ENCODE measurements around the gene CARMIL1. TPM values are rescaled to one million over a fixed set of nuclear protein-coding genes. Genes with fewer than 3 reads are reported as not detected.

The CARMIL1 gene
- total and polyA plus RNA-seq, 2 donors from 2014 or later = 22.3 to 51.1 TPM

- Histone ChIP-seq H3K9ac (ENCODE audit: low read length in 3 of 3) (no peak overlapping the region), H3K36me3 (ENCODE audit: control insufficient read depth in 2 of 3, insufficient read depth in 3 of 3, low read length in 3 of 3) (no peaks in the 10 kb centered on the region), H3K9me3 (ENCODE audit: control insufficient read depth in 2 of 3, insufficient read depth in 1 of 3, low read length in 3 of 3) (no peaks in the 10 kb centered on the region), H3K27ac (ENCODE audit: low read depth in 2 of 2, low read length in 2 of 2) (no peak overlapping the region), H3K27me3 (ENCODE audit: control insufficient read depth, insufficient read depth, low read length) (no peaks in the 10 kb centered on the region), H3K4me3 (ENCODE audit: low read length in 3 of 3) (no peak overlapping the region), H3K4me1 (ENCODE audit: control insufficient read depth in 2 of 3, insufficient read depth in 2 of 3, low read depth in 1 of 3, low read length in 3 of 3) (no peaks in the 10 kb centered on the region)
- TF ChIP-seq, protein P1, sequence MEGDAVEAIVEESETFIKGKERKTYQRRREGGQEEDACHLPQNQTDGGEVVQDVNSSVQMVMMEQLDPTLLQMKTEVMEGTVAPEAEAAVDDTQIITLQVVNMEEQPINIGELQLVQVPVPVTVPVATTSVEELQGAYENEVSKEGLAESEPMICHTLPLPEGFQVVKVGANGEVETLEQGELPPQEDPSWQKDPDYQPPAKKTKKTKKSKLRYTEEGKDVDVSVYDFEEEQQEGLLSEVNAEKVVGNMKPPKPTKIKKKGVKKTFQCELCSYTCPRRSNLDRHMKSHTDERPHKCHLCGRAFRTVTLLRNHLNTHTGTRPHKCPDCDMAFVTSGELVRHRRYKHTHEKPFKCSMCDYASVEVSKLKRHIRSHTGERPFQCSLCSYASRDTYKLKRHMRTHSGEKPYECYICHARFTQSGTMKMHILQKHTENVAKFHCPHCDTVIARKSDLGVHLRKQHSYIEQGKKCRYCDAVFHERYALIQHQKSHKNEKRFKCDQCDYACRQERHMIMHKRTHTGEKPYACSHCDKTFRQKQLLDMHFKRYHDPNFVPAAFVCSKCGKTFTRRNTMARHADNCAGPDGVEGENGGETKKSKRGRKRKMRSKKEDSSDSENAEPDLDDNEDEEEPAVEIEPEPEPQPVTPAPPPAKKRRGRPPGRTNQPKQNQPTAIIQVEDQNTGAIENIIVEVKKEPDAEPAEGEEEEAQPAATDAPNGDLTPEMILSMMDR (IDR thresholded peaks at IDR 0.05; ENCODE audit: borderline replicate concordance, extremely low read depth, insufficient read depth) = no peak
- DNase-seq (no peak), FAIRE-seq (no peak)
- intact Hi-C loops (cut with DNase I) = no loop called here
These were observed 152.8 kb downstream of the CARMIL1 start for GRCh38 chr6:25431975-25432307.

DNA sequence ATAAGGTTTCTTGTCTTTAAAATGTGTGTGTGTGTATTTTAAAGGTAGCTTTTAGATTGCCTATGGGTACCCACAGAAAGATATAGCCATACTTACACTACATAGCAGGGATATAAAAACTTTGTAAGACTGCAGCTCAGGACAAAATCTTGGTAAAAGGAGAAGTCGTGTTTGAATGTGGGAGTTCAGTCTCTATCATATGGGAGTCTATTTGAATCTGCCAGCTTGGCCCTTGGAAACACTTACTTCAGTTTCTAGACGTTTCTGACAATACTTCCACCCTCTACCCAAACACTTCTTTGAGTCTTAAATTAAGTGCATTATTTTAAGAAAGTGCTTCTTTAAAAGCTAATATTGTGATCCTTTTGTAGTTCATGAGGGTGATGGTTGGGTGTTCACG, 155.7 kb downstream of the CARMIL1 start:
- H3K9me3 ChIP-seq (ENCODE audit: control insufficient read depth in 2 of 3, insufficient read depth in 1 of 3, low read length in 3 of 3) = no peaks in the 10 kb centered on the region
- no peak for DNase-seq
- TF ChIP-seq, protein P1 (IDR thresholded peaks at IDR 0.05; ENCODE audit: borderline replicate concordance, extremely low read depth, insufficient read depth) = no peak
- no peak overlapping the region for H3K4me3 ChIP-seq (ENCODE audit: low read length in 3 of 3)
- no peak for FAIRE-seq
- H3K27ac ChIP-seq (ENCODE audit: low read depth in 2 of 2, low read length in 2 of 2) = no peak overlapping the region
- no peaks in the 10 kb centered on the region for H3K36me3 ChIP-seq (ENCODE audit: control insufficient read depth in 2 of 3, insufficient read depth in 3 of 3, low read length in 3 of 3)
- intact Hi-C loops (cut with DNase I) = no loop called here
- no peaks in the 10 kb centered on the region for H3K4me1 ChIP-seq (ENCODE audit: control insufficient read depth in 2 of 3, insufficient read depth in 2 of 3, low read depth in 1 of 3, low read length in 3 of 3)
- H3K9ac ChIP-seq (ENCODE audit: low read length in 3 of 3) = no peak overlapping the region
- no peaks in the 10 kb centered on the region for H3K27me3 ChIP-seq (ENCODE audit: control insufficient read depth, insufficient read depth, low read length)

- FAIRE-seq (no peak), DNase-seq (no peak)
- H3K4me1 ChIP-seq (ENCODE audit: control insufficient read depth in 2 of 3, insufficient read depth in 2 of 3, low read depth in 1 of 3, low read length in 3 of 3) = no peaks in the 10 kb centered on the region
- intact Hi-C loops (cut with DNase I) = no loop called here
- no peaks in the 10 kb centered on the region for H3K36me3 ChIP-seq (ENCODE audit: control insufficient read depth in 2 of 3, insufficient read depth in 3 of 3, low read length in 3 of 3)
- TF ChIP-seq, protein P1 (IDR thresholded peaks at IDR 0.05; ENCODE audit: borderline replicate concordance, extremely low read depth, insufficient read depth) = no peak
- no peak overlapping the region for H3K27ac ChIP-seq (ENCODE audit: low read depth in 2 of 2, low read length in 2 of 2)
- no peak overlapping the region for H3K9ac ChIP-seq (ENCODE audit: low read length in 3 of 3)
- H3K4me3 ChIP-seq (ENCODE audit: low read length in 3 of 3) = no peak overlapping the region
- H3K27me3 ChIP-seq (ENCODE audit: control insufficient read depth, insufficient read depth, low read length) = no peaks in the 10 kb centered on the region
- H3K9me3 ChIP-seq (ENCODE audit: control insufficient read depth in 2 of 3, insufficient read depth in 1 of 3, low read length in 3 of 3) = no peaks in the 10 kb centered on the region
These were observed 156.3 kb downstream of the CARMIL1 start for GRCh38 chr6:25435416-25435985.

- no peak overlapping the region for H3K9ac ChIP-seq (ENCODE audit: low read length in 3 of 3)
- no peaks in the 10 kb centered on the region for H3K36me3 ChIP-seq (ENCODE audit: control insufficient read depth in 2 of 3, insufficient read depth in 3 of 3, low read length in 3 of 3)
- no peak overlapping the region for H3K27ac ChIP-seq (ENCODE audit: low read depth in 2 of 2, low read length in 2 of 2)
- H3K4me1 ChIP-seq (ENCODE audit: control insufficient read depth in 2 of 3, insufficient read depth in 2 of 3, low read depth in 1 of 3, low read length in 3 of 3) = no peaks in the 10 kb centered on the region
- H3K27me3 ChIP-seq (ENCODE audit: control insufficient read depth, insufficient read depth, low read length) = no peaks in the 10 kb centered on the region
- FAIRE-seq = no peak
- TF ChIP-seq, protein P1 (IDR thresholded peaks at IDR 0.05; ENCODE audit: borderline replicate concordance, extremely low read depth, insufficient read depth) = no peak
- no peak for DNase-seq
- intact Hi-C loops (cut with DNase I) = no loop called here
- no peak overlapping the region for H3K4me3 ChIP-seq (ENCODE audit: low read length in 3 of 3)
- H3K9me3 ChIP-seq (ENCODE audit: control insufficient read depth in 2 of 3, insufficient read depth in 1 of 3, low read length in 3 of 3) = no peaks in the 10 kb centered on the region
These were observed 157.6 kb downstream of the CARMIL1 start for GRCh38 chr6:25436760-25437159.

Measured in kidney (tissue), 14 donors.